Retinal pigment epithelial cell (primary cell): ENCODE measurements around the gene CCDC196.

Source experiments
- DNase-seq: peaks from one replicate; pipeline ENCODE4 v3.0.0-alpha.2; 2010; ENCODE audit warnings: low read depth
- H3K4me3 ChIP-seq: 2 replicates; pipeline ENCODE4 v1.5.1; 2011; ENCODE audit warnings: mild to moderate bottlenecking, low read length, control low read depth, moderate library complexity
- CTCF ChIP-seq: conservative IDR thresholded peaks from 2 replicates; pipeline ENCODE4 v1.5.1; 2011; ENCODE audit warnings: low read depth, low read length, control low read depth, inconsistent platforms

CCDC196 gene

GRCh38 chr14:66477567-66477966, 8.6 kb upstream of the CCDC196 start:
- H3K4me3 ChIP-seq = no peak overlapping the region
- DNase-seq = no peak
- no peak for TF ChIP-seq CTCF

GRCh38 chr14:66482873-66483272, 3.3 kb upstream of the CCDC196 start:
- DNase-seq = no peak
- no peak overlapping the region for H3K4me3 ChIP-seq
- no peak for TF ChIP-seq CTCF

- H3K4me3 ChIP-seq = no peak overlapping the region
- no peak for DNase-seq
- no peak for TF ChIP-seq CTCF
Measured at GRCh38 chr14:66483322-66483721, 2.8 kb upstream of the CCDC196 start.

- no peak for DNase-seq
- no peak for TF ChIP-seq CTCF
- H3K4me3 ChIP-seq = no peak overlapping the region
Measured at GRCh38 chr14:66485029-66485428, 1.1 kb upstream of the CCDC196 start.

- TF ChIP-seq CTCF = no peak
- H3K4me3 ChIP-seq = no peak overlapping the region
- no peak for DNase-seq
Measured at GRCh38 chr14:66487164-66487563, 993 bp downstream of the CCDC196 start.

GRCh38 chr14:66490143-66491111, 4.3 kb downstream of the CCDC196 start:
- H3K4me3 ChIP-seq = no peak overlapping the region
- no peak for TF ChIP-seq CTCF
- no peak for DNase-seq

- H3K4me3 ChIP-seq = no peak overlapping the region
- no peak for DNase-seq
- no peak for TF ChIP-seq CTCF
Measured at GRCh38 chr14:66493750-66494149, 7.6 kb downstream of the CCDC196 start.
